H9 (cell line): ENCODE results near the gene CD180. TPM values are rescaled to one million over a fixed set of nuclear protein-coding genes. Genes with fewer than 3 reads are reported as not detected.

Experiments
- DNase-seq: peaks from one replicate; pipeline ENCODE4 v3.0.0-alpha.2; 2017
- H2AFZ ChIP-seq: one replicate; pipeline ENCODE4 v1.6.1; 2013; ENCODE audit warnings: mild to moderate bottlenecking, low read length, control low read depth, moderate library complexity
- H2AK5ac ChIP-seq: 2 replicates; pipeline ENCODE4 v1.6.1; 2013; ENCODE audit warnings: low read length, control low read depth, mixed read lengths; ENCODE audit not compliant: insufficient read length
- H2BK120ac ChIP-seq: one replicate; pipeline ENCODE4 v1.6.1; 2013; ENCODE audit warnings: low read depth, mild to moderate bottlenecking, low read length, control low read depth, inconsistent platforms; ENCODE audit not compliant: poor library complexity, severe bottlenecking
- H2BK12ac ChIP-seq: 2 replicates; pipeline ENCODE4 v1.6.1; 2013; ENCODE audit warnings: low read length, control low read depth, mixed read lengths, low read depth; ENCODE audit not compliant: insufficient read length
- H2BK15ac ChIP-seq: 2 replicates; pipeline ENCODE4 v1.6.1; 2013; ENCODE audit warnings: low read depth, low read length, control low read depth
- H2BK20ac ChIP-seq: one replicate; pipeline ENCODE4 v1.6.1; 2013; ENCODE audit warnings: low read depth, mild to moderate bottlenecking, low read length, control low read depth, inconsistent platforms; ENCODE audit not compliant: poor library complexity, severe bottlenecking
- H2BK5ac ChIP-seq: 2 replicates; pipeline ENCODE4 v1.6.1; 2013; ENCODE audit warnings: low read length, control low read depth, mixed read lengths; ENCODE audit not compliant: insufficient read length
- H3K14ac ChIP-seq: 2 replicates; pipeline ENCODE4 v1.6.1; 2013; ENCODE audit warnings: low read length, control low read depth; ENCODE audit not compliant: insufficient read depth
- H3K18ac ChIP-seq: 2 replicates; pipeline ENCODE4 v1.6.1; 2013; ENCODE audit warnings: low read depth, mild to moderate bottlenecking, mixed read lengths, low read length, control low read depth; ENCODE audit not compliant: insufficient read length
- H3K23ac ChIP-seq: 2 replicates; pipeline ENCODE4 v1.6.1; 2013; ENCODE audit warnings: low read length, control low read depth, mixed read lengths, low read depth; ENCODE audit not compliant: insufficient read length
- H3K23me2 ChIP-seq: 2 replicates; pipeline ENCODE4 v1.6.1; 2013; ENCODE audit warnings: low read depth, mild to moderate bottlenecking, mixed read lengths, low read length, control low read depth; ENCODE audit not compliant: insufficient read length, poor library complexity, severe bottlenecking
- H3K27ac ChIP-seq: 2 replicates; pipeline ENCODE4 v1.5.1; 2013; ENCODE audit warnings: low read length, control low read depth, mixed read lengths, low read depth; ENCODE audit not compliant: insufficient read length
- H3K27me3 ChIP-seq: 2 replicates; pipeline ENCODE4 v1.6.1; 2013; ENCODE audit warnings: low read length, control low read depth, inconsistent platforms; ENCODE audit not compliant: insufficient read depth
- H3K4ac ChIP-seq: 2 replicates; pipeline ENCODE4 v1.6.1; 2013; ENCODE audit warnings: low read depth, mild to moderate bottlenecking, control low read depth, inconsistent platforms, low read length, moderate library complexity
- H3K4me1 ChIP-seq: 2 replicates; pipeline ENCODE4 v1.6.1; 2013; ENCODE audit warnings: low read length, control low read depth, inconsistent platforms; ENCODE audit not compliant: insufficient read depth
- H3K4me2 ChIP-seq: 2 replicates; pipeline ENCODE4 v1.6.1; 2013; ENCODE audit warnings: low read length, control low read depth, mixed read lengths; ENCODE audit not compliant: insufficient read length, insufficient read depth
- H3K56ac ChIP-seq: 2 replicates; pipeline ENCODE4 v1.6.1; 2013; ENCODE audit warnings: low read depth, mild to moderate bottlenecking, mixed read lengths, low read length, control low read depth; ENCODE audit not compliant: insufficient read length
- H3K79me1 ChIP-seq: 2 replicates; pipeline ENCODE4 v1.6.1; 2013; ENCODE audit warnings: low read depth, mild to moderate bottlenecking, moderate library complexity, low read length, control low read depth, inconsistent platforms; ENCODE audit not compliant: insufficient read depth, poor library complexity, severe bottlenecking
- H3K79me2 ChIP-seq: 2 replicates; pipeline ENCODE4 v1.6.1; 2013; ENCODE audit warnings: low read length, control low read depth, inconsistent platforms; ENCODE audit not compliant: insufficient read depth
- H3K9ac ChIP-seq: 2 replicates; pipeline ENCODE4 v1.6.1; 2013; ENCODE audit warnings: low read length, control low read depth, mixed read lengths; ENCODE audit not compliant: insufficient read length; ENCODE audit errors: extremely low read depth
- H3K9me3 ChIP-seq: one replicate; pipeline ENCODE4 v1.6.1; 2013; ENCODE audit warnings: low read depth, low read length, inconsistent platforms; ENCODE audit not compliant: control insufficient read depth
- H3T11ph ChIP-seq: one replicate; pipeline ENCODE4 v1.6.1; 2013; ENCODE audit warnings: mild to moderate bottlenecking, low read length, control low read depth, inconsistent platforms
- H4K20me1 ChIP-seq: one replicate; pipeline ENCODE4 v1.6.1; 2013; ENCODE audit not compliant: control insufficient read depth, insufficient read length, insufficient read depth
- H4K5ac ChIP-seq: 2 replicates; pipeline ENCODE4 v1.6.1; 2013; ENCODE audit warnings: low read depth, mild to moderate bottlenecking, mixed read lengths, low read length, control low read depth; ENCODE audit not compliant: insufficient read length
- H4K8ac ChIP-seq: replicated peaks from 2 replicates; pipeline ENCODE4 v1.6.1; 2013; ENCODE audit warnings: low read length, control low read depth, mixed read lengths, low read depth; ENCODE audit not compliant: insufficient read length
- H4K91ac ChIP-seq: 2 replicates; pipeline ENCODE4 v1.6.1; 2013; ENCODE audit warnings: low read depth, mild to moderate bottlenecking, moderate library complexity, mixed read lengths, low read length, control low read depth; ENCODE audit not compliant: insufficient read length
- H3K27ac Mint-ChIP-seq, 3 experiments: 2 replicates in 2 of 3; 3 replicates in 1 of 3; pipeline ENCODE4 v1.8.0; 2020 to 2021; ENCODE audit warnings: mixed read lengths in 3 of 3, mild to moderate bottlenecking in 1 of 3, moderate library complexity in 1 of 3
- H3K27me3 Mint-ChIP-seq: 2 replicates; pipeline ENCODE4 v1.8.0; 2021; ENCODE audit warnings: low read depth, mild to moderate bottlenecking, moderate library complexity, mixed read lengths
- H3K36me3 Mint-ChIP-seq, 3 experiments: 2 replicates in 2 of 3; 3 replicates in 1 of 3; pipeline ENCODE4 v1.8.0; 2020 to 2021; ENCODE audit warnings: low read depth in 3 of 3, mixed read lengths in 3 of 3; ENCODE audit not compliant: insufficient read depth in 1 of 3
- H3K4me1 Mint-ChIP-seq, 2 experiments: 2 replicates each; pipeline ENCODE4 v1.8.0; 2020; ENCODE audit warnings: mixed read lengths in 2 of 2
- H3K4me3 Mint-ChIP-seq, 2 experiments: 2 replicates in 1 of 2; 3 replicates in 1 of 2; pipeline ENCODE4 v1.8.0; 2020 to 2021; ENCODE audit warnings: mild to moderate bottlenecking in 2 of 2, mixed read lengths in 2 of 2, moderate library complexity in 1 of 2
- H3K9me3 Mint-ChIP-seq, 2 experiments: 2 replicates in 1 of 2; 3 replicates in 1 of 2; pipeline ENCODE4 v1.8.0; 2020; ENCODE audit warnings: mild to moderate bottlenecking in 2 of 2, mixed read lengths in 2 of 2, moderate library complexity in 1 of 2
- CTCF ChIP-seq: fragments of 200-600 bp; sonication (generic); conservative IDR thresholded peaks from 3 replicates; pipeline ENCODE4 v1.8.0; 2021; ENCODE audit warnings: antibody characterized with exemption, mild to moderate bottlenecking
- WGBS: extraction: QIAGEN DNeasy Blood & Tissue Kit; methylation state at CpG from one replicate; pipeline ENCODE4 v1.1.7; 2013; ENCODE audit warnings: missing lambda C conversion rate, low lambda C conversion rate, mixed read lengths; ENCODE audit not compliant: insufficient read length; ENCODE audit errors: extremely low coverage; 5-methylcytosine and 5-hydroxymethylcytosine counted together
- total RNA-seq: library from RNA; stranded (reverse); gene quantifications from 2 replicates; pipeline ENCODE4 v1.2.1, GENCODE V29; 2021

Gene CD180
- total RNA-seq, 1 experiment from 2014 or later = not detected

GRCh38 chr5:67170767-67171166, 25.8 kb downstream of the CD180 start:
- no peaks in the 10 kb centered on the region for H3K79me1 ChIP-seq
- H3K4me1 Mint-ChIP-seq = peaks cover 2 to 14% of the 10 kb centered on the region in 2 experiments
- H3K23ac ChIP-seq = no peak overlapping the region
- no peak overlapping the region for H3K27ac ChIP-seq
- no peaks in the 10 kb centered on the region for H3K27me3 ChIP-seq
- no peak overlapping the region for H2BK12ac ChIP-seq
- H3K79me2 ChIP-seq = no peaks in the 10 kb centered on the region
- H2BK20ac ChIP-seq = no peak overlapping the region
- no peak overlapping the region for H3K4ac ChIP-seq
- no peak overlapping the region for H3K18ac ChIP-seq
- no peaks in the 10 kb centered on the region for H3K36me3 Mint-ChIP-seq
- no peaks in the 10 kb centered on the region for H3K23me2 ChIP-seq
- no peak overlapping the region for H2BK5ac ChIP-seq
- no peaks in the 10 kb centered on the region for H3K9me3 ChIP-seq
- no peaks in the 10 kb centered on the region for H3K9me3 Mint-ChIP-seq
- no peak overlapping the region for H3K56ac ChIP-seq
- H2BK120ac ChIP-seq = no peak overlapping the region
- H2AK5ac ChIP-seq = no peak overlapping the region
- H3K4me3 Mint-ChIP-seq = no peak overlapping the region
- no peak overlapping the region for H4K91ac ChIP-seq
- H4K8ac ChIP-seq = no peak overlapping the region
- H2BK15ac ChIP-seq = no peak overlapping the region
- no peak overlapping the region for H3K27ac Mint-ChIP-seq
- no peak for DNase-seq
- no peak overlapping the region for H2AFZ ChIP-seq
- no peaks in the 10 kb centered on the region for H3K4me1 ChIP-seq
- no peak overlapping the region for H3T11ph ChIP-seq
- H3K27me3 Mint-ChIP-seq = no peaks in the 10 kb centered on the region
- no peaks in the 10 kb centered on the region for H4K20me1 ChIP-seq
- no peak for TF ChIP-seq CTCF
- no peak overlapping the region for H3K4me2 ChIP-seq
- H4K5ac ChIP-seq = no peak overlapping the region
- H3K9ac ChIP-seq = no peak overlapping the region
- WGBS = no CpG with 5 or more reads among the region's 3 CpGs
- H3K14ac ChIP-seq = no peak overlapping the region
